Tibial artery (tissue), 4 donors: ENCODE measurements around the gene ADGRL4.

ENCODE experiments used
- DNase-seq, 2 donors: peaks; one replicate each; pipeline ENCODE4 v3.0.0-alpha.2; 2019
- H3K27ac ChIP-seq, 2 donors: fragments of 200-600 bp; sonication (generic) in 1 of 2; 1 replicate in 1 of 2; 2 replicates in 1 of 2; pipeline ENCODE4 v1.5.1; 2018 to 2019; ENCODE audit warnings: mild to moderate bottlenecking in 1 of 2
- H3K27me3 ChIP-seq, 2 donors: fragments of 200-600 bp; sonication (generic) in 1 of 2; one replicate each; pipeline versions ENCODE4 v1.5.1 to v1.6.0; 2016 to 2019
- H3K36me3 ChIP-seq, 3 donors: fragments of 200-600 bp; sonication (generic) in 2 of 3; one replicate each; pipeline ENCODE4 v1.5.1; 2016 to 2019; ENCODE audit warnings: mild to moderate bottlenecking in 2 of 3
- H3K4me1 ChIP-seq, 4 donors: fragments of 200-600 bp; sonication (generic) in 2 of 4; 1 replicate in 3 of 4; 2 replicates in 1 of 4; pipeline ENCODE4 v1.5.1; 2016 to 2019
- H3K4me3 ChIP-seq, 2 donors: fragments of 200-600 bp; sonication (generic) in 1 of 2; 1 replicate in 1 of 2; 2 replicates in 1 of 2; pipeline ENCODE4 v1.5.1; 2018 to 2019; ENCODE audit warnings: mild to moderate bottlenecking in 2 of 2
- H3K9me3 ChIP-seq, 3 donors: fragments of 200-600 bp; sonication (generic) in 1 of 3; one replicate each; pipeline ENCODE4 v1.5.1; 2016 to 2019
- CTCF ChIP-seq, 2 experiments: fragments of 200-600 bp in 1 of 2; fragments of 450-650 bp in 1 of 2; IDR thresholded peaks; one replicate each; pipeline ENCODE4 v1.5.1; 2017 to 2019; ENCODE audit warnings: antibody characterized with exemption in 2 of 2, mild to moderate bottlenecking in 1 of 2, moderate library complexity in 1 of 2
- intact Hi-C: fragments of 100-400 bp; cut with DNase I; formaldehyde crosslinking; loops from one replicate; pipeline ENCODE4 v1.15.0; 2023; ENCODE audit warnings: low total_unique reads

The ADGRL4 gene

DNA sequence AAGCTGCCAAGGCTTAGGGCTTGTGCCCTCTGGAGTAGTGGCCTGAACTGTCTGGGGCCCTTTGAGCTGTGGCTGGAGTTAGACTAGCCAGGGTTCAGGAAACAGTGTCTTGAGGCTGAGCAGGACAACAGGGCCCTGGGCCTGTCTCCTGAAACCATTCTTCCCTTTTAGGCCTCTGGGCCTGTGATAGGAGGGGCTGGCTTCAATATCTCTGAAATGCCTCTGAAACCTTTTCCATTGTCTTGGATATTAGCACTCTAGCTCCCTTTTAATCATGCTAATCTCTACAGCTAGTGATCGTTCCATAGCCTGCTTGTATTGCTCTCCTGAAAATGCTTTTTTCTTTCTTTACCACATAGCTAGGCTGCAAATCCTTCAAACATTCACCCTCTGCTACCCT, 135.3 kb downstream of the ADGRL4 start:
- Histone ChIP-seq H3K4me3 (no peak overlapping the region), H3K9me3 (peaks cover 0 to 9% (median 5%) of the 10 kb centered on the region in 3 donors), H3K27me3 (no peaks in the 10 kb centered on the region), H3K27ac (no peak overlapping the region), H3K36me3 (no peaks in the 10 kb centered on the region), H3K4me1 (no peaks in the 10 kb centered on the region)
- TF ChIP-seq CTCF (IDR thresholded peaks at IDR 0.05) = no peak
- intact Hi-C loops = no loop called here
- no peak for DNase-seq

DNA sequence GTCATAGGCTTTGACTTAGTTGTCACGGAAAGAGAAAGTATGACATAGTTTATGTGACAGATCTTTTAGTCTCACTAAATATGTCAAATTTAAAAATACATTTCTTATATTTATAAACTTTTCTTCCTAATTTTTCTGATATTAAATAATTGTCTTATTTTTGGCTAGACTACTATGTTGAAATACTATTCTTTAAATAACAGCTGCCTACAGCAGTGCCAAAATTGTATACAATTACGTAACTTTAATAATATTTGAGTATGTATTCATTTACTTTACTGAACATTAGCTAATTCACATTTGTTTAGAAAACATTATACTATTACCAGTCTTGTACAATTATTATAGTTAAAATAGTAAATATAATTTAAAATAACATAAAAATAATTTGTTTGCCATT, 137.4 kb downstream of the ADGRL4 start:
- H3K27me3 ChIP-seq = no peaks in the 10 kb centered on the region
- no peaks in the 10 kb centered on the region for H3K36me3 ChIP-seq
- H3K9me3 ChIP-seq = peaks cover 0 to 9% (median 5%) of the 10 kb centered on the region in 3 donors
- no peak overlapping the region for H3K27ac ChIP-seq
- no peak overlapping the region for H3K4me3 ChIP-seq
- no peak for DNase-seq
- no peak for TF ChIP-seq CTCF (IDR thresholded peaks at IDR 0.05)
- no peaks in the 10 kb centered on the region for H3K4me1 ChIP-seq
- intact Hi-C loops = no loop called here

DNA sequence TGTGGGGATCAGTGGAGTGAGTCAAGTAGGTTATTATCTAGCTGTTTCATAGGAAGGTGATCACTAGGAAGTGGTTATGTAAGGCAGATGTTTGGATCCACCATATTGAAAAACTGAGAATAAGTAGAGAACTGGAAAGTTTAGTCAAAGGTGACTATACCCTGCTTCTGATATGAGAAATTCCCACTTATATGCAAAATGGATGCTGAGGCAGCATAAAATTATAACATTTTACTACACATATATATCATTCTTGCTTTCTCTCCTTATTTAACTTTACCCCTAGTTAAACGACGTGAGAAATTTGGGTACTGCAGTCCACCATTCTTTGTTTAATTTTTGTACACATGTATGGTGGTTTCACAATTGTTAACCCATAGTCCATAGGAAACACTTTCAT, 142.4 kb downstream of the ADGRL4 start:
- H3K4me1 ChIP-seq = no peaks in the 10 kb centered on the region
- no peak for TF ChIP-seq CTCF (IDR thresholded peaks at IDR 0.05)
- no peaks in the 10 kb centered on the region for H3K36me3 ChIP-seq
- DNase-seq = no peak
- H3K4me3 ChIP-seq = no peak overlapping the region
- intact Hi-C loops = no loop called here
- H3K27ac ChIP-seq = no peak overlapping the region
- H3K27me3 ChIP-seq = no peaks in the 10 kb centered on the region
- no peaks in the 10 kb centered on the region for H3K9me3 ChIP-seq

- H3K36me3 ChIP-seq = no peaks in the 10 kb centered on the region
- DNase-seq = no peak
- intact Hi-C loops = no loop called here
Observed at GRCh38 chr1:78856096-78856495, 150.4 kb downstream of the ADGRL4 start.

GRCh38 chr1:78855258-78855657, 151.3 kb downstream of the ADGRL4 start:
- intact Hi-C loops = no loop called here
- H3K4me1 ChIP-seq = no peaks in the 10 kb centered on the region
- no peak overlapping the region for H3K4me3 ChIP-seq
- H3K27me3 ChIP-seq = no peaks in the 10 kb centered on the region
- no peak for TF ChIP-seq CTCF (IDR thresholded peaks at IDR 0.05)
- H3K27ac ChIP-seq = no peak overlapping the region
- no peak for DNase-seq
- H3K36me3 ChIP-seq = no peaks in the 10 kb centered on the region
- no peaks in the 10 kb centered on the region for H3K9me3 ChIP-seq

More at GRCh38 chr1:78856096-78856495, 150.4 kb downstream of the ADGRL4 start:
- no peak for TF ChIP-seq CTCF (IDR thresholded peaks at IDR 0.05)
- Histone ChIP-seq H3K9me3 (no peaks in the 10 kb centered on the region), H3K27ac (no peak overlapping the region), H3K4me3 (no peak overlapping the region), H3K27me3 (no peaks in the 10 kb centered on the region), H3K4me1 (no peaks in the 10 kb centered on the region)

GRCh38 chr1:78854556-78854955, 152.0 kb downstream of the ADGRL4 start:
- H3K27me3 ChIP-seq = no peaks in the 10 kb centered on the region
- H3K9me3 ChIP-seq = no peaks in the 10 kb centered on the region
- no peaks in the 10 kb centered on the region for H3K4me1 ChIP-seq
- intact Hi-C loops = no loop called here
- no peaks in the 10 kb centered on the region for H3K36me3 ChIP-seq
- TF ChIP-seq CTCF (IDR thresholded peaks at IDR 0.05) = no peak
- H3K4me3 ChIP-seq = no peak overlapping the region
- DNase-seq = no peak
- no peak overlapping the region for H3K27ac ChIP-seq
